Activated CD8-positive, alpha-beta memory T cell treated with anti-CD3 and anti-CD28 coated beads for 48 hours (primary cell): ENCODE results near the gene METTL13.

Experiments
- DNase-seq, 3 experiments: peaks; one replicate each; pipeline ENCODE4 v3.0.0-alpha.2; 2020; ENCODE audit warnings: low read depth in 2 of 3, low spot score in 2 of 3

The METTL13 gene, protein sequence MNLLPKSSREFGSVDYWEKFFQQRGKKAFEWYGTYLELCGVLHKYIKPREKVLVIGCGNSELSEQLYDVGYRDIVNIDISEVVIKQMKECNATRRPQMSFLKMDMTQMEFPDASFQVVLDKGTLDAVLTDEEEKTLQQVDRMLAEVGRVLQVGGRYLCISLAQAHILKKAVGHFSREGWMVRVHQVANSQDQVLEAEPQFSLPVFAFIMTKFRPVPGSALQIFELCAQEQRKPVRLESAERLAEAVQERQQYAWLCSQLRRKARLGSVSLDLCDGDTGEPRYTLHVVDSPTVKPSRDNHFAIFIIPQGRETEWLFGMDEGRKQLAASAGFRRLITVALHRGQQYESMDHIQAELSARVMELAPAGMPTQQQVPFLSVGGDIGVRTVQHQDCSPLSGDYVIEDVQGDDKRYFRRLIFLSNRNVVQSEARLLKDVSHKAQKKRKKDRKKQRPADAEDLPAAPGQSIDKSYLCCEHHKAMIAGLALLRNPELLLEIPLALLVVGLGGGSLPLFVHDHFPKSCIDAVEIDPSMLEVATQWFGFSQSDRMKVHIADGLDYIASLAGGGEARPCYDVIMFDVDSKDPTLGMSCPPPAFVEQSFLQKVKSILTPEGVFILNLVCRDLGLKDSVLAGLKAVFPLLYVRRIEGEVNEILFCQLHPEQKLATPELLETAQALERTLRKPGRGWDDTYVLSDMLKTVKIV

GRCh38 chr1:171781176-171781875 lies at the start of gene METTL13:
Gene METTL13 (plus strand): TSS chr1:171781660. CDS start chr1:171781968, 308 bp downstream.
- peak; percentile 70 to 98 (median 90) for DNase-seq

DNA sequence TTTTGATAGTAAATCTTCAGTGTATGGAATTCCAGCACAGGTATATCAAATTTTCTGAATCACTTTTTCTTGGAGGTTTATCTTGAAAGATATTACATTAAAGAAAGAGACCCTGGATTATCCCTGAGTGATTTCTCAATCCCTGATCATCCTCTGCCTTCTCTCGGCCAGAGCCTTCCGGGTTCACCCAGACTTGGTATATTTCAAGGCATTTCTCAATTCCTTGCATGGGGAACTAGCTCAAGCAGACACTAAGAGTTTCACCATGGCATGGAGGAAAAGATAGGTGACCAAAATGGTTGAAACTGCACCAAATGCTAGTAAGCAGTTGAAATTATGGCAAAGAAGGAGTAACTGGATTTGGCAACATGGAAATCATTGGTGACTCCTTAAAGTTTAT lies 45.3 kb upstream of the METTL13 start:
- no peak for DNase-seq

GRCh38 chr1:171738911-171739310 lies 42.5 kb upstream of the METTL13 start:
- DNase-seq: no peak

GRCh38 chr1:171739656-171740055 lies 41.8 kb upstream of the METTL13 start:
- no peak for DNase-seq

- no peak for DNase-seq
These were observed 41.0 kb upstream of the METTL13 start for GRCh38 chr1:171740356-171740863.

DNA sequence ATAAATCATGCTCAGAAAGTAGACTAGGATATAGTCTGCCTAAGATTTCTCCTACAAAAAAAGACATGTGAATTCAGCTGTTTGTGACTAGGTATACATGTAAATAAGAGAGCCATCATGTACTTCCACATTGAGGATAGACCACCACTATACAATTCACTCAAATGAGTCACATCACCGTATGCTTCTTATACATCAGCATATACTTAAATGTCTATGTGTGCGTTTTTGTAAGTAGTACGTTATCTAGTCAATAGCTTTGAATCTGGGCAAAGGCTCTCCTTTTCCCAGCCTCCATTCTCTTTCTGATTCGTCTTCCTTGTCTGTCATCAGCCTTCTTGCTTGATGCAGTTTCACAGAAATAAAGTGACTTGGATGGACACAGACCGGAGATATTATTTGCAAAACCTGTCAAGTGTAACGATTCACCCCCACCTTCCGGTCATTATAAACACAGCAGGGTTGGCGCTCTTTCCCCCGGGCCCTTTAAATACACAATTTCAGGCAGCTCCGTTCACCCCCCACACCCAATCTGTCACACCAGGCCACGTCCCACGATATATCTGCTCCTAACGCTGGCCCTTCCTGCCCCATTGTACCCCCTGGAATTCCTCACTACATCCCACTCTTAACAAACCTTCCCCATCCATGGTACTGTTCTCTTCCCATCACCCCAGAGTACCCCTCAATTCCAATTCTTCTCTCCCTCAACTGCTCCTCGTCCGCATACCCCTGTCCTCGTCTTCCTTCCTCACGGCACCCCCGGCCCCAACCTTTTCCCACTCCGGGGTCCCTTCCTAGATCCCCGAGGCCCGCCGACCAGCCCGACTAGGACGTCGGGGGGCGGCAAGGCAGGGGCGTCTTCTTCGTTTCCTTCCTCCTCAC lies 40.2 kb upstream of the METTL13 start:
- peak in 1 of 3 experiments; percentile 10 for DNase-seq

GRCh38 chr1:171741872-171742576 lies 39.4 kb upstream of the METTL13 start, which contains the start of gene VAMP4:
Gene VAMP4 (minus strand): TSS chr1:171742065. CDS start chr1:171738414, 3,651 bp downstream.
- DNase-seq: peak; percentile 61 to 74 (median 69)

GRCh38 chr1:171742577-171742922 lies 38.9 kb upstream of the METTL13 start:
- DNase-seq: peak in 1 of 3 experiments; percentile 18

GRCh38 chr1:171743081-171743870 lies 38.2 kb upstream of the METTL13 start:
- DNase-seq: no peak

DNA sequence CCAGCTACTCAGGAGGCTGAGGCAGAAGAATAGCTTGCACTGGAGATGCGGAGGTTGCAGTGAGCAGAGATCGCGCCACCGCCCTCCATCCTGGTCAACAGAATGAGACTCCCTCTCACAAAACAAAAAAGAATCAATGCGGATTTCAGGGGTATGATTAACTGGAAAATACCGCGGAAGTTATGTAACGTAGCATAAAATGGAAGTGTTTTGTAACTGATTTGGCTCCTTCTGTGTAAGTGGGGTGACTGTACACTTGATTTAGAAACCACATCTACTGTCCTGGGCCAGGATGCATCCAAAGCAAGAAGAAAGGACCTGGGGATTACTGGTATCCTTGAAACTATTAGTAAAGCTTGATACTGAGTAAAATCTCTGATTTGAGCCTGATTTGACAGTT lies 36.5 kb upstream of the METTL13 start:
- no peak for DNase-seq

- no peak for DNase-seq
These were observed 32.8 kb upstream of the METTL13 start for GRCh38 chr1:171748651-171749050.

DNA sequence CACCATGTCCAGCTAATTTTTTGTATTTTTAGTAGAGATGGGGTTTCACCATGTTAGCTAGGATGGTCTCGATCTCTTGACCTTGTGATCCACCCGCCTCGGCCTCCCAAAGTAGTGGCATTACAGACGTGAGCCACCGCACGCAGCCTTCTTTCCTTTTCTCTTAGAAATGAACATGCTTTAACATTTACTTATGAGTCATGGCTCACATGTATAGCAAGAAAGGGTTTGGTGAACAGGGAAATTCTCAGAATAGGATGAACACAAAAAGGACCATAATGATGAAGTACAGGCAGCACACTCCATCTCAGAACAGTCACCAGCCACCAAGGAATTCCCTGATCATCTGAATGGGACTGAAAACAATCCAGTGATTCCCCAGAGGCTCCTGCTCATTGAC lies 30.2 kb upstream of the METTL13 start:
- no peak for DNase-seq

GRCh38 chr1:171753182-171753581 lies 28.3 kb upstream of the METTL13 start:
- no peak for DNase-seq

DNA sequence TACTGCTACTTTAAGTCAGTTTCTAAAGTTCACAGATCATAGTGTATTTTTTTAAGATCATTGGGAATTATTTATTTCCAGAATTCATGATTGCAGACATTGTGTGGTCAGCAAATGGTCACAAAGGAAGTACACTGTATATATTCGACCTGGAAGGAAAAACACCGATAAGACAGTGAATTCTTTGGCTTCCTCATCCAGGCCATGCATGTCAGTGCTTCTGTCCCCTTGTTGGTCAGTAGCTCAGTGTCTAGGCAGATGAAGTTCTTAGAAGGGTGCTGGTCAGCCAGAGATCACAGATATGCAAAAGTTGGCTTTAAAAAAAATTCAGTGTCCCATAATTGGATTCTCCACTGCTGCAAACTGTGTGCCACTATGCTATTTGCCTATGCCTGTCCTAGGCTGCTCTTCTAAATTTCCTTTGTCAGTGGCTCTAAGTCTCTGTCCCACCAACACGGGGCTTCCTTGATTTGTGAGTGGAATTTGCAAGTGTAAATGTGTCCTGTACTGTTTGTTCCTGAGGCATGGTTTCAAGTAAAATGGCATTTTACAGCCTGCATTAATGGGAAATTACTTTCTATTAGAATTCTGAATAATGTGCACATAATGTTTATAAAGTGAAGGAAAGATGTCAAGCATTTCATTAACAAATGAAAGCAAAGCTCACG lies 27.6 kb upstream of the METTL13 start:
- DNase-seq: no peak

- DNase-seq: no peak
These were observed 27.1 kb upstream of the METTL13 start for GRCh38 chr1:171754353-171754705.

GRCh38 chr1:171754971-171755370 lies 26.5 kb upstream of the METTL13 start:
- no peak for DNase-seq

- no peak for DNase-seq
These were observed 24.6 kb upstream of the METTL13 start for GRCh38 chr1:171756856-171757255.

DNA sequence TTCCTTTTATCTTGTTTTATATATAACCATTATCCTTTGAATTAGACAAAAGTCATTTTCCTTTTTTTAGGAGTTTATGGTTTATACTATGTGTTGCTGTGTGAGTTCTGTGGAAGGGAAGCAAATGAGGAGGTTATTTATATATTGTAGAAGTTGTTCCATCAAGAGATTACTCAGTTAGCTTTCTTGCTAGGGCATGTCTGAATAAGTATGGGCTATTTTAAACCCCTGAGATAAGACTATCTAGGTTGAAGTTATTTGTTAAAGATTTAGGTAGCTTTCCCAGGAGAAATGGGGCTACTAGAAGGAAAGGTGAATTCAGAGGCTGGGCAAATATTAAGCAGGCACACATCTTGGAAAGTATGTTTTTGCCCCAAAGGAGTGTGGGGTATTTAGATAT lies 23.4 kb upstream of the METTL13 start:
- DNase-seq: no peak

DNA sequence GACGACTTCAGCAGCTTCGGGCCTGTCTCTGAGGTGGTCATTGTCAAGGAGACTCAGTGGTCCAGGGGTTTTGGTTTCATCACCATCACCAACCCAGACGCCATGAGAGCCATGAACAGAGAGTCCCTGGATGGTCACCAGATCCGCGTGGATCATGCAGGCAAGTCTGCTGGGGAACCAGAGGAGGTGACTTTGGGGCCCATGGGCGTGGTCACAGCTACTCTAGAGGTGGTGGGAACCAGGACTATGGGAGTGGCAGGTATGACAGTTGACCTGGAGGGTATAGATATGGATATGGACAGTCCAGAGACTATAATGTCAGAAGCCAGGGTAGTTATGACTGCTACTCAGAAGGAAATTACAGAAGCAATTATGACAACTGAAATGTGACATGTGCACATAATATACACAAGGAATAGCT lies 19.3 kb upstream of the METTL13 start:
- DNase-seq: no peak
